Measurements from ENCODE around the gene STK32B.

DNA sequence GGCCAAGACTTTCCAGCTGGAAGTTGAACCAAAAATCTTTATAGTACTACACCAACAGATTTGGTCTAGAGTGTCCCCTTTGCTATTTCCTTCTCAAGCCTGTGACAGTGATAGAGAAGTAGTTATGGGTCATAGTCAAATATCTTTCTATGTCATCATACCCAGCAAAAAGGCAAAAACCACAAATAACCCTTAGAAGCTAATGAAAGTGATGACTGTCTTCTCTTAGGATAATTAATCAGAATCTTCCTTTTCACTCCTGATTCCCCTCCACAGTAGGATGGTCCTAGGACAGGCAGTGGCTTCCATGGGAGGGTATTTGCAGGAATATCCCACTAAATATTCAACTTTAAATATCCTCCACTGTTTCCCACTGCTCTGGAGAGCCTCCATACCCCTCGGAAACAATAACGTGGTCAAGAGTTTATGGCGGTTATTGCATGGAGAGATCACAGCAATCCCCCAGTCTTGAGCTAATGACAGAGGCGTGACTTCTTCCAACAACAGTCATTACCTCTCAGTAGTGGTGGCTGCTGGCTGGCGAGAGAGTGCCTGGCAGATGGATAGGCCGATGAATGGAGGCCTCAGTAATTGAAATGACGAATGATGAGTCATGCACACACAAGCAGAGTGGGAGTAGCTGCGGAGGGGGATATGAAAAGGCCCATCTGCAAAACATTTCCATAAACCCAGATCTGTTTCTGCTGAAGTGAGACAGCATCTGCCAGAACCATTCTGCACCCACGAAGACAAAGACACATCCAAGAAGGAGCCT lies 154.9 kb downstream of the STK32B start:
- TF ChIP-seq POLR2A (IDR thresholded peaks at IDR 0.05; ENCODE audit: low read length) (no peak), GATA1 (IDR thresholded peaks at IDR 0.05; ENCODE audit: low read depth, low read length) (no peak)
